ENCODE measurements around the gene BLOC1S4. TPM values are rescaled to one million over a fixed set of nuclear protein-coding genes. Genes with fewer than 3 reads are reported as not detected.
"Not testable (repeated sequence)": the region's sequence is repeated elsewhere in the genome, so short reads cannot be mapped to it uniquely, and the experiment has no call there.

Gene BLOC1S4
- total RNA-seq, 1 donor from 2014 or later = 7.5 TPM

DNA sequence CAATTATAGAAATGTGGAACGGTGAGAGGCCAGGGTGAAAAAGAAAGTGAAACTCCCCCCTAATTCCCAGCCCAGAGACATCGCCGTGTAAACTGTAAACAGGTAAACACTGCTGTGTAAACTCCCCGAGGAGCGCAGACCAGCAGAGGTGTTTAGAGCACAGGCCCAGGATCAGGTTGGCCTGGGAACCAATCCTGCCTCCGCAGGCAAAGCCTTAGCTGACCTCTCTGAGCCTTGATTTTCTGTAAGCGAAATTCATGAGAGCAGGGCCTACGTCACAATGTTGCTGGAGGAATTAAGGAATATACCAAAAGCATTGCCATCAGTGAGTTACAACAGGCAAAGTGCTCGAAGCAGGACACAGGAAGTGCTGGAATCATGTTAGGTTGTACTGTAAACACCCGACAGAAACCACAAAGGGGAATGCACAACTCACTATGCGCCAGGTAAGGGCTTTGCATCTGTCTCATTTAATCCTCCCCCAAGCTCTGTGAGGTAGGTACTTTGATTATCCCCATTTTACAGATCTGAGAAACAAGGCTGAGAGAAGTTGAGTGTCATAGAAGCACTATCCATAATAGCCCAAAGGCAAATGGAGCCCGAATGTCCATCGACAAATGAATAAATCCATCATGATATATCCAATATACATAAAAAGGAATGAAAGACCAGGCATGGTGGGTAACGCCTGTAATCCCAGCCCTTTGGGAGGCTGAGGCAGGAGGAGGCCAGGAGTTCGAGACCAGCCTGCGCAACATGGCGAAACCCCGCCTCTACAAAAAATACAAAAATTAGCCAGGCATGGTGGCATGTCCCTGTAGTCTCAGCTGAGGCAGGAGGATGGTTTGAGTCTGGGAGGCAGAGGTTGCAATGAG, 35.9 kb downstream of the BLOC1S4 start:
- intact Hi-C loops (cut with DNase I) = no loop called here
- no peak for DNase-seq (ENCODE audit: low spot score)

GRCh38 chr4:6752486-6752829, 36.5 kb downstream of the BLOC1S4 start:
- DNase-seq (ENCODE audit: low spot score) = no peak
- intact Hi-C loops (cut with DNase I) = no loop called here

DNA sequence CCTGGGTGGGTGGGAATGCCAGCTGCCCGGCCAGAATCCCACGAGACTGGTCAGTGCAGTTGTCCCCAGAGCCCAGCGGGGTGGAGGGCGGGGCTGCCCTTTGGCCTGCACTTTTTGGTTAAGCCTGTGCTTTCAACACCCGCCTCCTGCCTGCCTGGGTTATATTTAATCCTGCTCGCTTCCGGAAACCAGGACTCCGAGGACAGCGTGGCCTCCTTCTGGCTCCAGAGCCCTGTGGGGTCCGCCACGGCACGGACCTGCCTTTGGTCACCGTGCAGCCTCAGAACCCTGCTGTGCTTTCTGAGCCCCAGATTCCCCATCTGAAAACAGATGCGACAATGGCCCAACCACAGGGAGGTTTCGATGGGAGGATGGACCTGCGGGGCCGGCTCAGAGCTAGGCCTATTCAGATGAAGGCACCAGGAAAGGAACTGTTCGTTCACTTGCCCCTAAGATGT, 37.2 kb downstream of the BLOC1S4 start:
- DNase-seq (ENCODE audit: low spot score) = no peak
- intact Hi-C loops (cut with DNase I) = no loop called here

GRCh38 chr4:6753891-6754290, 37.9 kb downstream of the BLOC1S4 start:
- no peak for DNase-seq (ENCODE audit: low spot score)
- intact Hi-C loops (cut with DNase I) = no loop called here

DNA sequence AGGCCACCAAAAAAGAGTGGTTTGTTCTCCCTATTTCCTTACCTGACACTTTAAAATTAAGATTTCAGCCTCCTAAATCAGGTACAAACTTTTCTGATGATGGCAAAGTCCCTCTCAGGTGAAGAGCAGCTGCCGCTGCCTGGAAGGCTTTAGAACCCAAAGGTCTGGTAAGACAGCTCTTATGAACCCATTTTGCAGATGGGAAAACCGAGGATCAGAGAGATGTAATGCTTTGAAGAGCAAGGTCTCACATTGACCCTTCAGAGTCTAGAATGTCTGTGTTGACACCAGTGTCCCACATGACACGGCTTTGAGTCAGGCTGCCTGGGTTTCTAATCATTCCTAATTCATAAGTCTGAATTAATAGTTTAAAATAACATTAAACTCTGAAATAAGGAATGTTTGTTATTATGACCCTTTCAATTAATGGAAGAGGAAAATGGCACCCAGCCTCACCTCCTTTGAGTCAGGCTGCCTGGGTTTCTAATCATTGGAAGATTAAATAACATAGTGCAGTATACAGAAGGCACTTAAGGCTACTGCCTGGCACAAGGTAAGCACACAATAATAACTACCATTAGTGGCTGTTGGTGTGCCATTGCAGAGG, 38.6 kb downstream of the BLOC1S4 start:
- intact Hi-C loops (cut with DNase I) = no loop called here
- no peak for DNase-seq (ENCODE audit: low spot score)

DNA sequence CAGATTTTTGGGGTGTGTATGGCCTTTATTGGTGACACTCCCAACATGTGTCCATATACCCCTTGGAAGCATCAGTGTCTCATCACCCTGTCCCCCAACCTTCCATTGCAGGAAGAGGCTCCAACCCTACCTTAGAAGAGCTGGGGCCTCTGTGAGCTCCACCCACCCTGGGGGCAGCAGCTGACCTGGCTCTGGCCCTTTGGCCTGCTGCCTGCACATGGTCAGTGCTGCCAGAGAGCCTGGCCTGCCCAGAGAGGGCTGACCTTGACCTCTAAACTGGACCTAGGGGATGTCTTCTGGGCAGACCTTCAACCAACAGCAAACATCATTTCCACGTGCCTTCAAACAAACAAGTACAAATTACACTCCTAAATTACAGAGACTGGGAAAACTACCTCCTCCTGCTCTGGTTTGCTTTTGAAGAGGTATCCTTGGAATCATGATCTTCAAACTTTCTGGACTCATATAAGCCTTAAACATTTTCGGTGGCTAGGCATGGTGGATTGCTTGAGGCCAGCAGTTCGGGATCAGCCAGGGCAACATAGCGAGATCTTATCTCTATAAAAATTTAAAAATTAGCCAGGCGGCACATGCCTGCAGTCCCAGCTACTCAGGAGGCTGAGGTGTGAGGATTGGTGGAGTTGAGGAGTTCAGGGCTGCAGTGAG, 39.2 kb downstream of the BLOC1S4 start:
- no peak for DNase-seq (ENCODE audit: low spot score)
- intact Hi-C loops (cut with DNase I) = no loop called here

DNA sequence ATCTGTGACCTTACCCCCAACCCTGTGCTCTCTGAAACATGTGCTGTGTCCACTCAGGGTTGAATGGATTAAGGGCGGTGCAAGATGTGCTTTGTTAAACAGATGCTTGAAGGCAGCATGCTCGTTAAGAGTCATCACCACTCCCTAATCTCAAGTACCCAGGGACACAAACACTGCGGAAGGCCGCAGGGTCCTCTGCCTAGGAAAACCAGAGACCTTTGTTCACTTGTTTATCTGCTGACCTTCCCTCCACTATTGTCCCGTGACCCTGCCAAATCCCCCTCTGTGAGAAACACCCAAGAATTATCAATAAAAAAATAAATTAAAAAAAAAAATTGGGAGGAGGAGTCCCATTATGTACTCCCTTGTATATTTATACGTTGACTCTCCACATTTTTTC, 40.4 kb downstream of the BLOC1S4 start:
- DNase-seq (ENCODE audit: low spot score); intact Hi-C loops (cut with DNase I): not testable (repeated sequence)

DNA sequence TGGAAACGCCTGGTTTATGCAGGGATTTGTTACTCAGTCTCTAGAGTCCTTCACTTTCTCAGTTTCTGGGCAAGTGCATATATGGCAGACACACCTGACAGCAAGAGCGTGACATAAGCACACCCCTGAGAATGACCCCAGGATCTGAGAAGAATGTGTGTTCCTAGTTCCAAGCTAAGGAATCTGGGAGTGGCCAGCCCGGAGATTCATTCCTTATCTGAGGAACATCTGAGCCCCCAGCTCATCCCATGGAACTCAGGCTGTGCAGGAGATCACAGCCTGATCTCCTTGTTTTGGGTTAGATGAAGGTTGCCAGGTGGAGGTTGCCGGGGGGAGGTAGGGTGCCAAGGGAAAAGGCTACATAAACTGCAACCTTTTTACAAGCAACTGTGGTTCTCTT, 42.8 kb downstream of the BLOC1S4 start:
- intact Hi-C loops (cut with DNase I) = no loop called here
- no peak for DNase-seq (ENCODE audit: low spot score)

DNA sequence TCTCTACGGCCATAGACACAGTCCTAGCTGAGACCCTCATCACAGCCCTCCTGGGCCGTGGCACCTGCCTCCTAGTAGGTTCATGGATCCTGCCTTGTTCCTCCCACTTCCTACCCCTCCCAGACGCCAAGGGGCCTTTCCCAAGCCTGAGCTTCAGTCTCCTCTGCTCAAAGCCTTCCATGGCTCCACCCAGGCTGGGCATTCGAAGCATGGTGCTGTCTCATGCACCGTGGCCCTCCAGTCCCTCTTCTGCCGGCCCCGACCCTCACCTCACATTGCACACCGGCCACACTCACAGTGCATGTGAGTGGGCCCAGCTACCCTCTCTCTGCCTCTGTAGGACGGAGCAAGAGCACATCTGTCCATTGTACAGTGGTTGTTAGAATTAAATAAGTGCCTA, 44.9 kb downstream of the BLOC1S4 start:
- intact Hi-C loops (cut with DNase I) = no loop called here
- no peak for DNase-seq (ENCODE audit: low spot score)

DNA sequence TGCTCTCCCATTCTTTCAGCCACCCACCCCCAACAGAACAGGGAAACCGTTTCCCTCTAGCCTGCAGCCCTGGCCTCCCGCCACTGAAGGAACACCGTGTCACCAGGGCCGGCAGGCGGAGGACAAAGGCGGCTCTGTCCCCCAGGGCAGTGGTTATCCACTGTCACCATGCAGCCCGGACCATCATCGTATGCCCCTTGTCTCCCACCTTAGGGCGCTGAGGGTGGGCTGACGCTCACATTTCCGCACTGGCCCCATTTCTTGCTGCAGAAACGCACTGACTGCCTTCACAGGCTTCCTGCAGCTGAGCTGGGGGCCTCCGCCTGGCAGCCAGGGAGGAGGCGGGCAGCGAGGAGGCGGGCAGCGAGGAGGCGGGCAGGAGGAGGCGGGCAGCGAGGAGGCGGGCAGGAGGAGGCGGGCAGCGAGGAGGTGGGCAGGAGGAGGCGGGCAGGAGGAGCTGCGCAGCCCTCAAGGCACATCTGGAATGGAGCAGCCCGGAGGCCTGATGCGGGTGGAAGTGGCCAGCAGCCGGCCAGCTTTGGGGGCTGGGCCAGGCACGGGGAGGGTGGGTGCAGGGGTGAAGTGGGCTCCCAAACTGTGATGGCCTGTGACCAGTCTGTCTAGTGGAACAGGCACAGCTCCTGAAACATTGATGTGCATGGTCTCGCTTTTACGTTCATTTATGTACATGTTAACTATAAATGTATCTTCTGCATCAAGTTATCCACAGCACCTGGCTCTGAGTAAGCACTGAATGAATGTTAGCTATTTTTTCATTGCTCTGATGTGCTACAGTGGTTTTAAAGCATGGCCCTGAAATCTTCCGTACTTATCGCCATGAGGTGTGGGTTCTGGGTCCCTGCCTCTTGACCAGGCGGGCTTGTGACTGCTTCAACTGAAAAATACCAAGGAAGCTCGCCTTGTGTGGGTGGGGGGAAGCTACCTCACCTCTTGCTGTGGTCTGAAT, 46.0 kb downstream of the BLOC1S4 start:
- intact Hi-C loops (cut with DNase I) = no loop called here
- no peak for DNase-seq (ENCODE audit: low spot score)

DNA sequence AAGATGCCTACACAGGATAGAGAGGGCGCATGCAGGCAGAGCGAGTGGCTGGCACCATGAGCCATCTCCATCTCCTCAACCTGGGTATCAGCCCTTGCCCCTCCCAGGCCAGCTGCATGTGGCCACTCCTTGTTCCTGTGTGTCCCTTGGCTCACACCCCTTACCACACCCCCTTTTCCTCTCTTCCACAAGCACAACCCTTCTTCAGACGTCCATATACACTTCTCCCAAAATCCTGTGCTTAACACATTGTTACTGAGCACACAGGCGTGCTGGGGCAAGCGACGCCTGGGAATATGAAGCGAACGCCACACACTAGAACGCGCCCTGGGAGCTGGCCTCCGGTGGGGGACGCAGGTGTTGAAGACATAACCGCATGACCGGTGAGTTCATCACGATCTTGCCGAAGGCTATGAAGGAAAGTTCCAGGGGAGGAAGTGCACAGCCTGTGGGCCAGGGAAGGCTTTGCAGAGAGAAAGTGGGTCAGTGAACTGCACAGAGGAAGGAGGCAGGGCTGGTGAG, 47.4 kb downstream of the BLOC1S4 start:
- intact Hi-C loops (cut with DNase I) = no loop called here
- DNase-seq (ENCODE audit: low spot score) = no peak

DNA sequence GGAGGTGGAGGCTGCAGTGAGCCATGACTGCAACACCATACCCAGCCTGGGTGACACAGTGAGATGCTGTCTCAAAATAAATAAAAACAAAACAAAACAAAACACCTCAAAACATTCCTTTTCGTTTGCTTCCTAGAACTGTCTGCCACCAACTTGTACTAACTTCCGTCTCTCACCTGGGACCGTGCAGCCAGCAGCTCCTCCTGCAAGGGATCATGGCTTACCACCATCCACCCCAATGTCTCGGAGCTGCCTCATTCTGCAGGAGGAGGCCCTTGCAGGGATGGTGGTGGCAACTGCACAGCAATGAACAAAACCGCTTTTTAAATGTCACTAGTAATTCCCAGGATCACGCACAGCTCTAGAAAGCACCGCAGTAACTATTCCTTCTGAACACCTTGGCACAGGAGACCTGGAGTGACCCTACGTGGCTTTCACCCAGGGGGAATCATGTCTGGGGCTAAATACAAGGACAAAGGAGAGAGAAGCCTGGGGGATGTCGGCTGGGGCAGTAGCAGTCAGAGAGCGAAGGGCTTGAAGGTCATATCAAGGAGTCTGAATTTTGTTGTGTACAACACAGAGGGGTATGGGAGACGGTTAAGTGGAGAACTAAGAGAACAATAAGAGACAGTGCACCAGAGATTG, 49.1 kb downstream of the BLOC1S4 start:
- intact Hi-C loops (cut with DNase I) = no loop called here

GRCh38 chr4:6765703-6766102, 49.7 kb downstream of the BLOC1S4 start:
- intact Hi-C loops (cut with DNase I) = no loop called here
- no peak for DNase-seq (ENCODE audit: low spot score)

More for the DNA sequence above, 49.1 kb downstream of the BLOC1S4 start:
- no peak for DNase-seq (ENCODE audit: low spot score)

Other genes starting within 250 kb of the BLOC1S4 start
- 5.5 TPM for gene PPP2R2C, start 243.6 kb upstream of the BLOC1S4 start, total RNA-seq
- gene MAN2B2, start 141.0 kb upstream of the BLOC1S4 start, total RNA-seq = 18.6 TPM
- gene MRFAP1, start 75.5 kb upstream of the BLOC1S4 start, total RNA-seq = 262 TPM
- gene S100P, start 22.3 kb upstream of the BLOC1S4 start, total RNA-seq = 2.8 TPM
- gene MRFAP1L1, start 6.3 kb upstream of the BLOC1S4 start, total RNA-seq = 48.6 TPM
- gene KIAA0232, start 66.6 kb downstream of the BLOC1S4 start, total RNA-seq = 73.0 TPM
- 30.8 TPM for gene TBC1D14, start 193.7 kb downstream of the BLOC1S4 start, total RNA-seq